Measurements from ENCODE around the gene STT3B. TPM values are rescaled to one million over a fixed set of nuclear protein-coding genes. Genes with fewer than 3 reads are reported as not detected.

Gene STT3B
- total RNA-seq (2021) (110 and 155 TPM in 2 replicates), Bru-seq, nascent RNA (percentile 96 among the genes with signal in this experiment), BruChase-seq, experiment 1, labeled RNA remaining after a 2-hour chase (percentile 93 among the genes with signal in this experiment), BruChase-seq, experiment 2, labeled RNA remaining after a 6-hour chase (percentile 90 among the genes with signal in this experiment)
- long read RNA-seq, full-length matches to known transcripts: 139 of 169 reads
- long read RNA-seq, partial matches to known transcripts: 11 of 169 reads
- long read RNA-seq, other reads (novel, unspliced or antisense): 19 of 169 reads

DNA sequence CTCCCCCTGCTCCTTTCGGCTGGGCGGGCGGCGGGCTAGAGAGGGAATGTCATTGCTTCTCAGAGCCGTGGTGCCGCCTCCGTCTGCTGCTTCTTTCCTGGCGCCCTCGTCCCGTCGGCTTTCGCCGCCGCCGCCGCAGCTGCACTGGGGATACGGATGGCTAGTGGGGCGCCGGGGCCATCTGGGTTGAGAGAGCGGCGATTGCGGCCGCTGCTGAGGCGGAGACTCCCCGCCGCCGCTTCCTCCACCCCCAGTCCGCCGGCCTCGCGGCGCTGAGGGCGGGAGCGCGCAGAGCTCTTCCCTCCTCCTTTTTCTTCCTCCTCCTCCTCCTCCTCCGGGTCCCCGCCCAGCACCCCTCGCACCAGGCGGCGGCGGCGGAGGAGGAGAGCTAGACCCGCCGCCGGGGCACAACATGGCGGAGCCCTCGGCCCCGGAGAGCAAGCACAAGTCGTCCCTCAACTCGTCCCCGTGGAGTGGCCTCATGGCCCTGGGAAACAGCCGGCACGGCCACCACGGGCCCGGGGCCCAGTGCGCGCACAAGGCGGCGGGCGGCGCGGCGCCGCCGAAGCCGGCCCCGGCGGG, at the start of gene STT3B:
Gene STT3B, plus strand, starts transcription at position 339 of the 582 bp plus-strand sequence. Its CDS starts 74 bp downstream, at position 413.
- Histone ChIP-seq H3K4me3 (peak within 1 kb of the TSS; percentile 92), H3F3A (ENCODE audit: insufficient read depth, low read depth) (0 out of 2 replicates have a peak, but pooled peaks cover 4% of the 10 kb centered on the region), H3K4me1 (replicated peaks; ENCODE audit: insufficient read depth) (peaks cover 17% of the 10 kb centered on the region), H3K36me3 (ENCODE audit: low read depth) (no peaks in the 10 kb centered on the region), H4K20me1 (ENCODE audit: insufficient read depth) (peaks cover 9% of the 10 kb centered on the region; the same call in 1 of the 2 replicates), H3K79me2 (ENCODE audit: low read depth) (peaks cover 53% of the 10 kb centered on the region), H2AFZ (peak within 1 kb of the TSS; percentile 81), H3K4me2 (peak within 1 kb of the TSS; percentile 89), H3K27ac (peak within 1 kb of the TSS; percentile 94), H3K9me3 (ENCODE audit: insufficient read depth, low read depth) (no peaks in the 10 kb centered on the region), H3K27me3 (ENCODE audit: insufficient read depth, low read depth) (no peaks in the 10 kb centered on the region), H3K9me2 (ENCODE audit: insufficient read depth) (no peaks in the 10 kb centered on the region)
- no peak for TF ChIP-seq EZH2 (IDR thresholded peaks at IDR 0.05; ENCODE audit: low read depth)
- TF ChIP-seq, protein P1, sequence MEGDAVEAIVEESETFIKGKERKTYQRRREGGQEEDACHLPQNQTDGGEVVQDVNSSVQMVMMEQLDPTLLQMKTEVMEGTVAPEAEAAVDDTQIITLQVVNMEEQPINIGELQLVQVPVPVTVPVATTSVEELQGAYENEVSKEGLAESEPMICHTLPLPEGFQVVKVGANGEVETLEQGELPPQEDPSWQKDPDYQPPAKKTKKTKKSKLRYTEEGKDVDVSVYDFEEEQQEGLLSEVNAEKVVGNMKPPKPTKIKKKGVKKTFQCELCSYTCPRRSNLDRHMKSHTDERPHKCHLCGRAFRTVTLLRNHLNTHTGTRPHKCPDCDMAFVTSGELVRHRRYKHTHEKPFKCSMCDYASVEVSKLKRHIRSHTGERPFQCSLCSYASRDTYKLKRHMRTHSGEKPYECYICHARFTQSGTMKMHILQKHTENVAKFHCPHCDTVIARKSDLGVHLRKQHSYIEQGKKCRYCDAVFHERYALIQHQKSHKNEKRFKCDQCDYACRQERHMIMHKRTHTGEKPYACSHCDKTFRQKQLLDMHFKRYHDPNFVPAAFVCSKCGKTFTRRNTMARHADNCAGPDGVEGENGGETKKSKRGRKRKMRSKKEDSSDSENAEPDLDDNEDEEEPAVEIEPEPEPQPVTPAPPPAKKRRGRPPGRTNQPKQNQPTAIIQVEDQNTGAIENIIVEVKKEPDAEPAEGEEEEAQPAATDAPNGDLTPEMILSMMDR (conservative IDR thresholded peaks at IDR 0.05): no peak
- DNase-seq: peak in 1 of 2 experiments; percentile 50
- CTCF ChIA-PET: no interaction called here
- POLR2A ChIA-PET (ENCODE audit: unreplicated experiment): interaction anchor here (0.5 to 2.0 kb wide), 19 partner anchors 13 to 1897 kb away, joined by 3 to 25 read pairs (median 5); partner anchors contain the start of gene ZNF860
- intact Hi-C loops (cut with micrococcal nuclease; ENCODE audit: unreplicated experiment): loop anchor here (2.0 to 10.0 kb wide), 7 partner anchors 155 to 758 kb away; partner anchors contain the start of genes OSBPL10 and ZNF860
- no TSS peak for BruUV-seq (replicated peaks)

DNA sequence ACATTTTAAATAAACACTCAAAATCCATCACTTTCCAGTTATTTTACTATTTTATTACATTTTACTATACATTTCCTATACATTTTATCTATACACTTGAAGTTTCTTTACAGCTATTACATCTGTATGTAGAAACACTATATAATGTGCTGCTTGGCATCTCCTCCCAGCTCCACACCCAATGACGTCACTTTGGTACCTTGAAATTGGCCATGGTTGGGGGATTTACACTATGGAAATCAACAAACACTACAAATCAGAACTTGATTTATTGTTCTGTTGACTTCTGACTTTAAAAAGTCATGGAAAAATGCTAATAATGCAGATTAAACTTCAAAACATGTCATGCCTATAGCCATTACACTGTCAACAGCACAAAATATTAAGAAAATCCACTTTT, 48.9 kb upstream of the STT3B start:
- CTCF ChIA-PET: no interaction called here
- no peaks in the 10 kb centered on the region for H3K27me3 ChIP-seq (ENCODE audit: insufficient read depth, low read depth)
- no peak for DNase-seq
- no peaks in the 10 kb centered on the region for H4K20me1 ChIP-seq (ENCODE audit: insufficient read depth)
- POLR2A ChIA-PET (ENCODE audit: unreplicated experiment): no interaction called here
- H3K4me2 ChIP-seq: no peak overlapping the region
- intact Hi-C loops (cut with micrococcal nuclease; ENCODE audit: unreplicated experiment): no loop called here
- H3K9me3 ChIP-seq (ENCODE audit: insufficient read depth, low read depth): no peaks in the 10 kb centered on the region
- no peaks in the 10 kb centered on the region for H3K36me3 ChIP-seq (ENCODE audit: low read depth)
- H3K79me2 ChIP-seq (ENCODE audit: low read depth): no peaks in the 10 kb centered on the region
- no peaks in the 10 kb centered on the region for H3K9me2 ChIP-seq (ENCODE audit: insufficient read depth)
- H3K4me1 ChIP-seq (replicated peaks; ENCODE audit: insufficient read depth): no peaks in the 10 kb centered on the region
- H3K27ac ChIP-seq: no peak overlapping the region
- TF ChIP-seq, protein P1 (conservative IDR thresholded peaks at IDR 0.05): no peak
- no peak for TF ChIP-seq EZH2 (IDR thresholded peaks at IDR 0.05; ENCODE audit: low read depth)
- no peak overlapping the region for H2AFZ ChIP-seq
- no TSS peak for BruUV-seq (replicated peaks)
- no peaks in the 10 kb centered on the region for H3F3A ChIP-seq (ENCODE audit: insufficient read depth, low read depth)
- no peak overlapping the region for H3K4me3 ChIP-seq

DNA sequence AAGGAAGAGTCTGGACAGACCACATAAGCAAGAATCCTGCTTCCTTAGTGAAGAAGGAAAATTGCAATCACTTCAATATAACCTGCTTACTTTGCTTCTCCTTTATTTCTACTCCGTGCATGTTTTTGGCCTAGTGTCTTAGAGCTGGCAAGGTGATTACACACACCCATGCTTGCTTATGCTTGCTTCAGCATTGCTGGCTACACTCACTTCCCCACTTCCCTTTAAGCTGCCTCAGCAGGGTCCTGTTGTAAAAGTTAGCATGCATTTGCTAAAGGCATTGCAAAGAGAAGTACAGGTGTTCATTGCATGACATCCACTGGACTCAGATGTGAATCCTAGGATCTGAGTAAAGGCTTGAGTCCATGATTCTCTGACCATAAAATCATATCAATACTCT, 47.5 kb upstream of the STT3B start:
- DNase-seq: no peak
- H4K20me1 ChIP-seq (ENCODE audit: insufficient read depth): no peaks in the 10 kb centered on the region
- POLR2A ChIA-PET (ENCODE audit: unreplicated experiment): no interaction called here

More for the DNA sequence above, 47.5 kb upstream of the STT3B start:
- intact Hi-C loops (cut with micrococcal nuclease; ENCODE audit: unreplicated experiment): no loop called here
- Histone ChIP-seq H3K9me3 (ENCODE audit: insufficient read depth, low read depth) (no peaks in the 10 kb centered on the region), H3K27ac (no peak overlapping the region), H3F3A (ENCODE audit: insufficient read depth, low read depth) (no peaks in the 10 kb centered on the region), H2AFZ (no peak overlapping the region), H3K27me3 (ENCODE audit: insufficient read depth, low read depth) (no peaks in the 10 kb centered on the region), H3K4me1 (replicated peaks; ENCODE audit: insufficient read depth) (no peaks in the 10 kb centered on the region), H3K4me3 (no peak overlapping the region), H3K9me2 (ENCODE audit: insufficient read depth) (no peaks in the 10 kb centered on the region), H3K79me2 (ENCODE audit: low read depth) (no peaks in the 10 kb centered on the region), H3K4me2 (no peak overlapping the region), H3K36me3 (ENCODE audit: low read depth) (no peaks in the 10 kb centered on the region)
- TF ChIP-seq, protein P1 (conservative IDR thresholded peaks at IDR 0.05): no peak
- TF ChIP-seq EZH2 (IDR thresholded peaks at IDR 0.05; ENCODE audit: low read depth): no peak
- BruUV-seq (replicated peaks): no TSS peak
- CTCF ChIA-PET: no interaction called here
